Measurements from ENCODE around the gene UFM1.
"Not testable (repeated sequence)": the region's sequence is repeated elsewhere in the genome, so short reads cannot be mapped to it uniquely, and the experiment has no call there.

UFM1 gene

GRCh38 chr13:38363746-38364145 lies 14.1 kb downstream of the UFM1 start:
- in situ Hi-C loops (cut with MboI; ENCODE audit: low sequenced_read_pairs), result not testable (repeated sequence)

- in situ Hi-C loops (cut with MboI; ENCODE audit: low sequenced_read_pairs), result no loop called here
Observed at GRCh38 chr13:38365661-38366060, 16.0 kb downstream of the UFM1 start.

- in situ Hi-C loops (cut with MboI; ENCODE audit: low sequenced_read_pairs), result no loop called here
Observed at GRCh38 chr13:38366954-38367645, 17.4 kb downstream of the UFM1 start.

- in situ Hi-C loops (cut with MboI; ENCODE audit: low sequenced_read_pairs), result no loop called here
Observed at GRCh38 chr13:38369058-38369457, 19.4 kb downstream of the UFM1 start.

- in situ Hi-C loops (cut with MboI; ENCODE audit: low sequenced_read_pairs), result not testable (repeated sequence)
Observed at GRCh38 chr13:38370096-38370495, 20.4 kb downstream of the UFM1 start.

GRCh38 chr13:38372820-38373383 lies 23.3 kb downstream of the UFM1 start:
- in situ Hi-C loops (cut with MboI; ENCODE audit: low sequenced_read_pairs), result no loop called here

- in situ Hi-C loops (cut with MboI; ENCODE audit: low sequenced_read_pairs), result no loop called here
Observed at GRCh38 chr13:38376546-38376945, 26.9 kb downstream of the UFM1 start.

- in situ Hi-C loops (cut with MboI; ENCODE audit: low sequenced_read_pairs), result no loop called here
Observed at GRCh38 chr13:38381890-38382289, 32.2 kb downstream of the UFM1 start.

- in situ Hi-C loops (cut with MboI; ENCODE audit: low sequenced_read_pairs), result no loop called here
Observed at GRCh38 chr13:38382946-38383345, 33.3 kb downstream of the UFM1 start.

GRCh38 chr13:38384171-38384570 lies 34.5 kb downstream of the UFM1 start:
- in situ Hi-C loops (cut with MboI; ENCODE audit: low sequenced_read_pairs), result no loop called here

- in situ Hi-C loops (cut with MboI; ENCODE audit: low sequenced_read_pairs), result no loop called here
Observed at GRCh38 chr13:38385153-38385891, 35.7 kb downstream of the UFM1 start.

- in situ Hi-C loops (cut with MboI; ENCODE audit: low sequenced_read_pairs), result no loop called here
Observed at GRCh38 chr13:38386421-38386820, 36.8 kb downstream of the UFM1 start.

GRCh38 chr13:38391341-38391740 lies 41.7 kb downstream of the UFM1 start:
- in situ Hi-C loops (cut with MboI; ENCODE audit: low sequenced_read_pairs), result no loop called here

- in situ Hi-C loops (cut with MboI; ENCODE audit: low sequenced_read_pairs), result no loop called here
Observed at GRCh38 chr13:38394777-38395496, 45.3 kb downstream of the UFM1 start.

GRCh38 chr13:38395497-38395788 lies 45.8 kb downstream of the UFM1 start:
- in situ Hi-C loops (cut with MboI; ENCODE audit: low sequenced_read_pairs), result no loop called here

- in situ Hi-C loops (cut with MboI; ENCODE audit: low sequenced_read_pairs), result no loop called here
Observed at GRCh38 chr13:38398711-38399493, 49.3 kb downstream of the UFM1 start.

GRCh38 chr13:38399535-38399934 lies 49.9 kb downstream of the UFM1 start:
- in situ Hi-C loops (cut with MboI; ENCODE audit: low sequenced_read_pairs), result no loop called here

GRCh38 chr13:38401276-38401675 lies 51.6 kb downstream of the UFM1 start:
- in situ Hi-C loops (cut with MboI; ENCODE audit: low sequenced_read_pairs), result no loop called here

- in situ Hi-C loops (cut with MboI; ENCODE audit: low sequenced_read_pairs), result no loop called here
Observed at GRCh38 chr13:38405216-38405615, 55.6 kb downstream of the UFM1 start.

GRCh38 chr13:38409771-38410170 lies 60.1 kb downstream of the UFM1 start:
- in situ Hi-C loops (cut with MboI; ENCODE audit: low sequenced_read_pairs), result no loop called here

GRCh38 chr13:38412266-38412665 lies 62.6 kb downstream of the UFM1 start:
- in situ Hi-C loops (cut with MboI; ENCODE audit: low sequenced_read_pairs), result no loop called here

Data from HL-60/S4 treated with phorbol 12-myristate 13-acetate at 8.2 ng/mL for 4 days and 3 days (cell line).